ENCODE data around the gene ASPN. TPM values are rescaled to one million over a fixed set of nuclear protein-coding genes. Genes with fewer than 3 reads are reported as not detected.

ASPN gene
- total RNA-seq, 3 donors from 2014 or later: 3.9 to 6.3 (median 6.2) TPM

DNA sequence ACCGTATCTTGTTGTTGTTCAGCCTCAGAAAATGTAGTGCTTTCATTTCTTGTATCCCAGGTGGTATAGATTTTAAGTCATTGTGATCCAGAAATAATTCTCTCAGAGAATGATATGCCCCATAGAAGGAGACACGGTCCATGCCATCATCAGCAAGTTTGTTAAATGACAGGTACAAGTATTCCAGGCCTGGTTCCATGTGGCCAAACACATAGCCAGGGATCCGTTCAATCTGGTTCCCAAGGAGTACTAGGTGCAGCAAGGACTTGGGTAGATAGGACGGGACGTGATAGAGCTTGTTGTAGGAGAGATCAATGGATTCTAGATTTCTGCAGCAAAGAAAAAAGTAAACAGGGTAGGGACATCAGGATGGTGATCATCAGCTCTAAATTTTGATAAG lies 18.4 kb upstream of the ASPN start:
- Histone ChIP-seq H3K4me1 (no peaks in the 10 kb centered on the region), H3K36me3 (no peaks in the 10 kb centered on the region), H3K9me3 (no peaks in the 10 kb centered on the region), H3K27me3 (no peaks in the 10 kb centered on the region), H3K4me3 (no peak overlapping the region), H3K27ac (peak overlapping the region in 1 of 2 donors; percentile 28)
- TF ChIP-seq, protein P1, sequence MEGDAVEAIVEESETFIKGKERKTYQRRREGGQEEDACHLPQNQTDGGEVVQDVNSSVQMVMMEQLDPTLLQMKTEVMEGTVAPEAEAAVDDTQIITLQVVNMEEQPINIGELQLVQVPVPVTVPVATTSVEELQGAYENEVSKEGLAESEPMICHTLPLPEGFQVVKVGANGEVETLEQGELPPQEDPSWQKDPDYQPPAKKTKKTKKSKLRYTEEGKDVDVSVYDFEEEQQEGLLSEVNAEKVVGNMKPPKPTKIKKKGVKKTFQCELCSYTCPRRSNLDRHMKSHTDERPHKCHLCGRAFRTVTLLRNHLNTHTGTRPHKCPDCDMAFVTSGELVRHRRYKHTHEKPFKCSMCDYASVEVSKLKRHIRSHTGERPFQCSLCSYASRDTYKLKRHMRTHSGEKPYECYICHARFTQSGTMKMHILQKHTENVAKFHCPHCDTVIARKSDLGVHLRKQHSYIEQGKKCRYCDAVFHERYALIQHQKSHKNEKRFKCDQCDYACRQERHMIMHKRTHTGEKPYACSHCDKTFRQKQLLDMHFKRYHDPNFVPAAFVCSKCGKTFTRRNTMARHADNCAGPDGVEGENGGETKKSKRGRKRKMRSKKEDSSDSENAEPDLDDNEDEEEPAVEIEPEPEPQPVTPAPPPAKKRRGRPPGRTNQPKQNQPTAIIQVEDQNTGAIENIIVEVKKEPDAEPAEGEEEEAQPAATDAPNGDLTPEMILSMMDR (IDR thresholded peaks at IDR 0.05): no peak
- TF ChIP-seq POLR2AphosphoS5 (IDR thresholded peaks at IDR 0.05) (no peak), POLR2A (IDR thresholded peaks at IDR 0.05) (no peak)
- intact Hi-C loops (cut with DNase I; ENCODE audit: low total_unique reads): no loop called here
- DNase-seq (ENCODE audit: low spot score in 2 of 2): no peak

DNA sequence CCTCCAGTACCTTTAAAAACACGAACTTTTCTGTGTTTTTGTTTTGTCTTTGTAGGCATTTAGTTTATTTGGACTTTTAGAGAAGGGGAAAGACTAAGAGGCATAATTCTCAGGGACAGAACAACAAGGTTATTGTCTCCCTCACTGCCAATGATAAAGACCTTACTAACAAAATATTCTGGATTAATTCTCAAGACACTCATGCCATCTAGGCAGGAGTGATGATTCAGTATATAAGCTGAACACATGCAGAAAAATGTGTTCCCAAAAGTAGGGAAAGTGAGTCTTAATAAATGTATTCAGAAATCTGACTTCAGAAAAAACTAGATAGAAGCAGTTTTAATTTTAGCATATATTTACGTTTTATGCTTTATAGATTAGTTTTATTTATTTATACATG lies 17.4 kb upstream of the ASPN start:
- intact Hi-C loops (cut with DNase I; ENCODE audit: low total_unique reads): no loop called here
- no peak overlapping the region for H3K4me3 ChIP-seq
- H3K4me1 ChIP-seq: no peaks in the 10 kb centered on the region
- H3K9me3 ChIP-seq: no peaks in the 10 kb centered on the region
- H3K27ac ChIP-seq: no peak overlapping the region
- no peak for TF ChIP-seq POLR2A (IDR thresholded peaks at IDR 0.05)
- TF ChIP-seq POLR2AphosphoS5 (IDR thresholded peaks at IDR 0.05): no peak
- TF ChIP-seq, protein P1 (IDR thresholded peaks at IDR 0.05): no peak
- H3K36me3 ChIP-seq: no peaks in the 10 kb centered on the region
- no peaks in the 10 kb centered on the region for H3K27me3 ChIP-seq
- no peak for DNase-seq (ENCODE audit: low spot score in 2 of 2)

DNA sequence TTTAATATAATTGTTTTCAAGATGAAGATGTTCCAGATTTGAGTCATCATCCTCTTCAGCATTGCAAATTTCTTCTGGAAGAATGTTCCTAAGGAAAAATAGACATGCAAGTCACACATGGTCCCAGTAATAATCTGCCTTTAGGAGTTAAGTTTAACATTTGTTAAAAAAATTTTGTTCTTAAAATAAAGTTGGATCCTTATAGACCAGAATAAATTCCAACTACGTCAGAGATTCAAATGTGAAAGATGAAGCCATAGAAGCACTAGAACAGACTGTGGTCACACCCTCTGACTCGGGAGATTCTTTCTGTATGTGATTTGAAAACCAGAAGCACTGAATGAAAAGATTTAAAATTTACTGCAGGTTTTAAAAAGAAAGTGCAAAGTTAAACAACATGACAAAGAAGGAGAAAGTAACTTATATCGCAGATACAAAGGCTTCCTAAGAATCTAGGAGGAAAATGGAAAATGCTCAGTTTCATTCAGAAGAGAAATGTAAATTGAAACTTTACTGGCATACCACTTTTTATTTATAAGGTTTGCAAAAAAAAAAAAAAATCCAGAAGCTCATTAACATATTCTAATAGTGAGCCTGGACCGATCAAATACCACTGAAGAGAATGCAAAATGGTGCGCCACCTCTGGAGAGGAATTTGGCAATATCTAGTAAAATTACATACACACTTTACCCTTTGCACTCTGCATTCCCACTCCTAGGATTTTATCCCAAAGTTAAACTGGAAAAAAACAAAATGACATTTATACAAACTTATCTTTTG lies 14.3 kb upstream of the ASPN start:
- no peak overlapping the region for H3K4me3 ChIP-seq
- no peaks in the 10 kb centered on the region for H3K9me3 ChIP-seq
- no peak for DNase-seq (ENCODE audit: low spot score in 2 of 2)
- H3K4me1 ChIP-seq: no peaks in the 10 kb centered on the region
- intact Hi-C loops (cut with DNase I; ENCODE audit: low total_unique reads): no loop called here
- H3K36me3 ChIP-seq: no peaks in the 10 kb centered on the region
- H3K27me3 ChIP-seq: no peaks in the 10 kb centered on the region
- H3K27ac ChIP-seq: no peak overlapping the region
- no peak for TF ChIP-seq POLR2AphosphoS5 (IDR thresholded peaks at IDR 0.05)

DNA sequence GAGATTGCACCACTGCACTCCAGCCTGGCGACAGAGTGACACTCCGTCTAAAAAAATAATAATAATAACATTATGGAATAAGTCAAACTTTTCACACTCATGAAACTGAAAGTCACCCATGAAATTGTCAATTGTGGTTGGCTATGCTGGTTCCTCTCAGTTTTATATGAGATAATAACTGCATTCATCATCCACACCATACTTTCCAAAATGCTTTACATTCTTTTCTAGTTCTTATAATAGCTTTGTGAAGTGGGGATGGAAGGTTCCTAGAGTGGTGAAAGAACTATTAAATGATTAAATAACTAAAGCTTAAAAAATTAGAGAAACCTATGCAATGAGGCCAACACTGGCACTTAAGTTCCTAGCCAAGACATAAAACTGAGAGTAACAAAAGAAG lies 12.6 kb upstream of the ASPN start:
- Histone ChIP-seq H3K27me3 (no peaks in the 10 kb centered on the region), H3K4me3 (no peak overlapping the region), H3K27ac (no peak overlapping the region), H3K9me3 (no peaks in the 10 kb centered on the region), H3K4me1 (no peaks in the 10 kb centered on the region), H3K36me3 (no peaks in the 10 kb centered on the region)
- TF ChIP-seq POLR2AphosphoS5 (IDR thresholded peaks at IDR 0.05): no peak
- TF ChIP-seq, protein P1 (IDR thresholded peaks at IDR 0.05): no peak
- TF ChIP-seq POLR2A (IDR thresholded peaks at IDR 0.05): no peak
- DNase-seq (ENCODE audit: low spot score in 2 of 2): no peak
- intact Hi-C loops (cut with DNase I; ENCODE audit: low total_unique reads): no loop called here

DNA sequence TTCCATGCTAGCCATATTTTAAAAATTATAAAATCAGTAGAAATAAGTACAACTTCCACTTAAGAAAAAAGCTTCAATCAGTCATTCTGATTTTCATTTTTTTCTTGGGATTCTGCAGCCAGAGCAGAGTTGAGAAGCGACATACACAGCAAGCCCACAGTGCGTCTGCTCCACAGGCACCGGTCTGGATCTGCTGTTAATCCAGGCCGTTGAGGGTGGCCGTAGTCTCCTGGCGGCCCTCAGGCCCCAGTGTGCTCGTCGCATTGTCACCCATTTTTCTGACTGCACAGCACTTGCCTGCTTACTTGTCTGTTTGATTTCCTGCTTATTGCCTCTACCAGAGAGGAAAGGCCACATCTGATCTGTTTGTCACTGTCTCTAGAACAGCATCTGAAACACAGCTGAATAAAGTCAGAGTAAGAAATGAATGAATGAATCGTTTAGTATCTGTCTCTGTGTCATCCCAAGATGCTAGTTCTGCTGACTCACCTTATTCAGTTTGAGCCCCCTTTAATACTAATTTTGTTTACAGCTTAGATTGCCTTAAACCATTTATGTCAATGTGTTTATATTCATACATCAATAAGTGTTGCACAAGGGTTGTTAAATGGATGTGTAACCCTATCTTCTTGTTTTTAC lies 11.6 kb upstream of the ASPN start:
- no peak for DNase-seq (ENCODE audit: low spot score in 2 of 2)
- H3K4me1 ChIP-seq: no peaks in the 10 kb centered on the region
- intact Hi-C loops (cut with DNase I; ENCODE audit: low total_unique reads): no loop called here
- H3K27ac ChIP-seq: no peak overlapping the region
- H3K4me3 ChIP-seq: no peak overlapping the region
- H3K36me3 ChIP-seq: no peaks in the 10 kb centered on the region
- no peaks in the 10 kb centered on the region for H3K27me3 ChIP-seq
- no peak for TF ChIP-seq POLR2A (IDR thresholded peaks at IDR 0.05)
- TF ChIP-seq POLR2AphosphoS5 (IDR thresholded peaks at IDR 0.05): no peak
- TF ChIP-seq, protein P1 (IDR thresholded peaks at IDR 0.05): no peak
- H3K9me3 ChIP-seq: no peaks in the 10 kb centered on the region

All from breast epithelium (tissue), 4 donors.